UCSD-AML1 (cell line): ENCODE measurements around the gene CCDC33.
A peak's percentile ranks its signal among the peaks of the same experiment; 100 is the strongest.

ENCODE experiments used
- DNase-seq: peaks from one replicate; lab custom pipeline; 2025; ENCODE audit not compliant: unreplicated experiment; lab: John Stamatoyannopoulos, UW

Gene CCDC33

DNA sequence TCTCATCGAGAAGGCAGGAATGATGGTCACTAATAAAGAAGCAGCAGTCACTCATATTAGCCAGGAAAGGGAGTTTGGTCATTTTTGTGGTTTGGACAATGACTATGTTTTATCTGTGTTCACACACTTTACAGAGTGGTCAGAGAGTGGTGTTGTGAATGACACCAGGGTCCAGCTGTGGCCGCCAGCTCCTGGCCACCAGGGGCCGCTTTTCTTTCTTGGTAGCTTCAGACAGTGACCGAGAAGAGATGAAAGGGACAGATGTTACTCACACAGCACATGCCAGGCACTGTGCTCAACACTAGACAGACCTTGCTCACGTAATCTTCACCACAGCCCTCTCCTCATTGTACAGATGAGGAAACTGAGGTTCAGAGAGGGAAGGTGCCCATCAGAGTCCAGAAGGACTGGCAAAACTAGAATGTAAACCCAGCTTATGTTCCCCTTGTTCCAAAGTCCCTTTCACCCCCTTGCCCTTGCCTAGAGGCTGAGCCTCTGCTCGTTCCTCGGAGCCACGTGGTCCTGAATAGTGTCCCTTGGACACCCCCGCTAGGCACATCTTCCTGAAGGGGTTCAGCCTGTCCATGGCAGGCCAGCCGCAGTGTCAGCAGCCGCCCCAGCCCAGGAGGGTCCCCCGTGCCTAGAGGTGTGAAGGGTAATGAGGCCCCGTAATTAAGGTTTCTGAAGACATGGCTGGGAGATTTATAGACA, 75.8 kb downstream of the CCDC33 start:
- DNase-seq, result peak; percentile 44

DNA sequence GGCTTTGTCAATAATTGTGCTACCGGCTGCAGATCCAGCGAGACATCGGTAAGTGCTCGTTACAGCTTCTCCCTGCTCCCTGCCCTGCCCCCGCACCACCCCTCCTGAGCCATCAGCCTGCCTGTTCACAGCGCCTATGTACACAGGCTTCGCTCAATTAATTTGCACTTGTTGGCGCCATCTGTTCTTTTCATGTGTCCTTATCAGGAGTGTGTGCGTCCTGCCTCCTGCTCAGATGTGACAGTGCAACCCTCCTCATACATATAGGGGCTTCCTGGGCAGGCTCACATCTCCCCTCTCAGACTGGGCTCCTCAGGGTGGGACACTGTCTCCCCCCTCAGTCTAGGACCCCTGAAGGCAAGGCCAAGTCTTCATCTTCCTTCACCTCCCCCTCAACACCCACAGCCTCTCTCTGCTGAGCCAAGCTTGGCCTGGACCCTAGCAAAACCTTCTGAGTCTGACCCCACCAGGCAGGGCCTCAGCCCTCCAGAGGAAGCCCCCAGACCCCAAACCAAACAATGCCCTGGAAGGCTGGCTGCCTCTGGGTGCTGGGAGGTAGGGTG, 76.4 kb downstream of the CCDC33 start:
- no peak for DNase-seq

DNA sequence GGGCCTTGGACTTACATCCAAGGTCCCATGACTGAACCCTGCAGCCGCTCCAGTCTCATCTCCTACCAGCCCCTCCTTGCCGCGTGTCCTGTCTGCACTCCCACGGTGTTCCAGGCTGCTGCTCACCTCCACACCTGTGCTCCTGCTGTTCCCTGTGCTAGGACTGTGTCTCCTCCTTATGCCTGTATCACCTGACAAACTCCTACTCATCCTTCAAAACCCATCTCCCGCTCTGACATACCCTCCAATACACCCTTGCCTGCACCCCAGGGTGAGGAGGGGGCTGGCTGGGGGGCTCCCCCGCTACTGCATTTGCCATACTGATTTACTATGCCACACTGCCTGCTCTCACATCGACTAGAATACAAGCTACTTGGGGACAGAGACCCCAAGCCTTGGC, 77.8 kb downstream of the CCDC33 start:
- no peak for DNase-seq

- peak; percentile 56 for DNase-seq
Observed at GRCh38 chr15:74314795-74315438, 78.8 kb downstream of the CCDC33 start.

DNA sequence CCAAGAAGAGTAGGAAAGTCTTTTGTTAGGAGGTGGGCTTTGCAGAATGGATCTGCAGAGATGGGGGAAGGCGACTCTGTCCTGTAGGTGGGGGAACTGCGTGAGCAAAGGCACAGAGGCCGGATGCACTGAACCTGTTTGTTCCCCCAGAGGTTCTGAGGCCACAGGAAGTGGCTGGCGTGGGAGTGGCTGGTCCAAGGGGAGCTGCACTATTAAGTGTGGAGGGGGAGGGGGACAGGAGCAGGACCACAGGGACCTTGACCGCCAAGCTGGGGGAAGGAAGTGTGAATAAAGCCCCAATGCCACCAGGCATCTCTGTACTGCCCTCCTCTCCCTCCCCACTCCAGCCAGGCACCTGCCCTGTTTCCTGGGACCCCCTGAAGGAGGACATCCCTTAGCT, 79.5 kb downstream of the CCDC33 start:
- DNase-seq, result peak; percentile 91

DNA sequence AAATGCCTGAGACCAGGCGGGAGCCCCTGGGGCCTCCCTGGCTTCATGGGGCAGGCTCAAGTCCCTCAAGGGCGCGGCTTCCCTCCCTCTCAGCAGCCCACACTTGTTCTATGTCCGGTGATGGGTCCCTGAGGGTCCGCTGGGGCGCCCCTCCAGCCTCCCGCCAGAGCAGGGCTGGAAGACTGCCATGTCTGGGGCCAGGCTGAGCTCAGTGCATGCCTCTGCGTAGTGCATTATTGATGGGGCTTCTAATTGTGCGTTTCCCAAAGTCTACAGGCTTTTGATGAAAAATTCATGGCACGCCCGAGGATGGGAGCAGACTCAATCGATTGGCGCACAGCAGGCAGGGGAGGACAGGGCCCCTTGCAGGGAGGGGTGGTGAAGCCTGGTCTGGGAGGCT, 80.0 kb downstream of the CCDC33 start:
- no peak for DNase-seq

DNA sequence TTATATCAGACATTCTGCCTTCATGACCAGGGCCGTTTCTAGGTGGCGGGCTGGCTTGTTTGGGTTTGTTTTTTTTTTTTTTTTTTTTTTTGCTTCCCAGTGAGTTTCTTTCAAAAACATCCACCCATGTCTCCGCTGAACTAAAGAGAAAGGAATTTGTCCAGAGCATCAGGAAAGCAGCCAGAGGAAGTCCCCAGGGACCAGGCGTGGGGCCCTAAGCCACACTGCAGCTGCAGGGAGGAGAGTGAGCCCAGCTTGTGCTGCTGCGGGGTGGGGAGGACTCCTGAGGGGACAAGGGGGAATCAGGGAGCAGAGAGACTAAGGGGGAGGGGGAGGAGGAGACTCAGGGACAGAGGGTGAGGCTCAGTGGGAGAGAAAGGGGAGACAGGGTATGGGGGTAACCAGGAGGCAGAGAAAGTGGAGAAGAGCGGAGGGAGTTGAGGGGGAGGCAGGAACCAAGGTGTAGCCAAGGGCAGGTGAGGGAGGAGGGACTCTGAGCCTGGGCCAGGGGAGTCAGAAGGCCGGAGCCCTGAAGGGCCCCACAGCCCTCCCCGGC, 81.8 kb downstream of the CCDC33 start:
- peak; percentile 27 for DNase-seq

- DNase-seq, result no peak
Observed at GRCh38 chr15:74318376-74319137, 82.4 kb downstream of the CCDC33 start.

- no peak for DNase-seq
Observed at GRCh38 chr15:74319138-74319460, 83.0 kb downstream of the CCDC33 start.

DNA sequence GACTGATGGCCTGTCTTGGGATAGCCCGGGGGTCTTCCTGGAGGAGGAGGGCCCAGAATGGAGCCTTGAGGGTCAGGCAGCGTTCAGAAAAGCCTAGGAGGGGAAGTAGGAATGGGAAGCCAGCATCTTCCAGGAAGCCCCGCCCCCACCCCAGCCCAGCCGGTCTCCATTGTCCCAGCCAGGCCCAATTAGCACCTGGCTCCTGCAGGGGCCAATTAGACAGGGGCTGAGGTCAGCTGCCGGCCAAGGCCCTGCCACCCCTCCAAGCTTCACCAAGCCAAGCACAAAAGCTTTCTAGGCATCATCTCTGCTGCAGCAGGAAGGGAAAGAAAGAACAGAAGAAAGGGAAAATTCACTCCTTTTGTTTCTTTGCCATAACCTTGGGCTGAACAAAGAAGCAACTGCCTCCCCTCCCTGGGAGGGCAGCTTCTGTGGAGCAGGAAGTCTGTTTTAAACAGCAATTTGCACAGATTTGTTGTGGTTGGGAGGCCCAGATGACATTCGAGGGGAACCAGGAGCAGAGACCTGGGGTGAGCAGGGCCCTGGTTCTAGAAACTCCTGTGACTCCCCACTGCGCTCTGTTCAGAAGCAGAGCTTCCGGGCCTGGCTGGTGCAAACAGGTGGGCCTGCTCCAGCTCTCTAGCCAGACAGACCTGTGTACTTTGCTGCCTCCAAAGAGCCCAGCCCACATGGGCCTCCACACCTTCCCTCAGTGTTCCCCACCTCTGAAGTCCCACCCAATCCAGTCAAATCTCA, 83.6 kb downstream of the CCDC33 start:
- DNase-seq, result peak; percentile 34

DNA sequence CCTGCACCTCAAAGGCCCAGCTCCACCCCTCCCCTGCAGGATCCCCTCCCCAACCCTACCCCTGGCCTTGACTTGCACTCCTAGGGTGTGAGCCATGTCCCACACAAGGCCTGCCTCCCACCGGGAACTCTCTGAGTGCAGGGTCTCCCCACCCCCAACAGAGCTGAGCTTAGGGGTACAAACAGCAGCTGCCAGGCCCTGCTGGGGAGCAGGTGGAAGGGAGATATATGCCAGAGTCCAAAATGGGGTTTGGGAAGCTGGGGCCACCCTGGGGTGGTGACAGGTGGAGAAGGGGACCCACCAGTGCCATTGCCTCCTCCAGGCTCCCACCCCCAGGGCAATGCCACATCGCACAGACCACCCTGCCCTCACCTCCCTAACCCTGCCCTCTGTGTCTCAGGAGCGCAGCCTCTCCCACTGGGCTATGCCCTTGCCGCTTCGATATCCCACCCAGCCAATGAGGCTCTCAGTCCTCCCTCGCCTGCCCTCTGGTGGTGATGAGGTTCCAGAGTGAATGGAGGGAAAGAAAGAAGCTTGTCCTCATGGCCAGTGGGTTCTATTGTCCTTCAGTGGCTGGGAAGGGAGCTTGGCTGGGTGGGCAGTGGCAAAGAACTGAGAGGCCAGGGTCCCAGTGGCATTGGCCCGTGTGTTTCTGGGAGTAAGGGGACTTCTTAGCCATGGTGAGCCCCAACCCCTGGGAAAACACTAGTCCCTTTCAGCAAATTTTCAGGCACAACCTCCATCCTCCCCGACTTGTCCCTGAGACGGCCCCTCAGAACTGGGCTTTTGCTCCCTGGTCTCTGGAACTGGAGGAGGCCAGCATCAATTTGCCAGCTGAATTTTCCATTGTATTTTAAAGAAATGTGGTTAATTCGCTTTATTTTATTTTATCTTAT, 84.5 kb downstream of the CCDC33 start:
- DNase-seq, result peak; percentile 57

DNA sequence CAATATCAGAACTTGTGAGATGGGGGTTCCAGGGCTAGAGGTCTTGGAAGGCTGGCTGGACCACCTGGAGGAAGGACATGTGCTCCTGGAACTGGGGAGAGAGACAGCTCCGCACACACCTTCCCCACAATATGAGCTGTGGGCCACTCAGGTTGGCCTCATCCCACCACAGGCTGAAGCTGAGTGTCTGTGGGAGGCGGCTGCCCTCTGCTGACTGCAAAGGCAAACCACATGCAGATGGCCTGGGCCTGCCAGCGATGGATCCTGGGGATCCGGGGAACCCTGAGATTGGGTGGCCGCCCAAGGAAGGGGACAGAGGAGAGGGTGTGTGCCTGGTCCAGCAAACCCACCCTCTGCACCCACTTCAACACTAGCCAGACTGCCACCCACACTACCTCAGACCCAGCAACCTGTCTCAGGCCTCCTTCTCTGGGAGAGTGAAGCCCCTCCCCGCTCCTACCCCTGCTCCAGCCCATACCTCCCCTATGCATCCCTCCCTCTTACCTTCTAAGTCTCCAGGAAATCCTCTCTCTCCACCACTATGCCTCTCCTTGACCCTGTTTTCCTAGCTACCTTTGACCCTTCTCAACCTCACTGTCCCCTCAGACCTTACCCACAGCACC, 86.5 kb downstream of the CCDC33 start:
- peak; percentile 67 for DNase-seq

DNA sequence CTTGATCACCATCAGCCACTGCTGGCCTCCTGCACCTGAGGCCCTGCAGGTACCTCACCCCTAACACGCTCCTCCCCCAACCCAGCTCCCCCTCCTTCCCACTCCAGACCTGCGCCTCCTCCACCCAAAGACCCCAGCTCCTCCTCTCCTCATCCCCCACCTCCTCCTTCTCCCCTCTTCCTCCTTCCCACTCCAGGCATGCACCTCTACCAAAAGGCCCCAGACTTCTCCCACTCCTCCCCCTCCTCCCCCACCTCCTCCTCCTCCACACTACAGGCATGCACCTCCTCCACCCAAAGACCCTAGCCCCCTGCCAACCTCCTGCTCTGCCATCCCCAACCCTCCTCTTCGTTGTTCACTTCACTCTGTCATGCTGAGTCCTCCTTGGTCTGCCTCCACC, 88.6 kb downstream of the CCDC33 start:
- DNase-seq, result no peak

GRCh38 chr15:74326746-74327145, 90.6 kb downstream of the CCDC33 start:
- peak; percentile 60 for DNase-seq

DNA sequence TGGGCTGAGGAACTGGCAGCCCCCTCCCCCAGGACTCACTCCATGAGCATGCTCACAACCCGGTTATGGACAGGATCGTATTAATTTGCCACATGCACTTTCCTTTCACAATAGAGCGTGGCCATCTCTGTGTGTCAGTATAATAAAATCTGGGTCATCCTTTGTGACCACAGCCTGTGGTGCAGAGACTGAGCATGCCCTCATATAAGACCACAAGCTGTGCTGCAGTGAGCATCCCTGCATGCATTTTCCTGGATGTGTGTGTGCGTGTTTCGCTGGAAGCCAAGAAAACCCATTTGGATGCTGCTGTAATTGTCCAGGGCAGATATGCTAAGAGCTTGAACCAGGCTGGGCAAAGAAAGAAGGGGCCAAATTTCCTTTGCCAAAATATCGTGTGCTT, 91.6 kb downstream of the CCDC33 start:
- DNase-seq, result no peak

GRCh38 chr15:74328331-74329056, 92.4 kb downstream of the CCDC33 start:
- peak; percentile 61 for DNase-seq

DNA sequence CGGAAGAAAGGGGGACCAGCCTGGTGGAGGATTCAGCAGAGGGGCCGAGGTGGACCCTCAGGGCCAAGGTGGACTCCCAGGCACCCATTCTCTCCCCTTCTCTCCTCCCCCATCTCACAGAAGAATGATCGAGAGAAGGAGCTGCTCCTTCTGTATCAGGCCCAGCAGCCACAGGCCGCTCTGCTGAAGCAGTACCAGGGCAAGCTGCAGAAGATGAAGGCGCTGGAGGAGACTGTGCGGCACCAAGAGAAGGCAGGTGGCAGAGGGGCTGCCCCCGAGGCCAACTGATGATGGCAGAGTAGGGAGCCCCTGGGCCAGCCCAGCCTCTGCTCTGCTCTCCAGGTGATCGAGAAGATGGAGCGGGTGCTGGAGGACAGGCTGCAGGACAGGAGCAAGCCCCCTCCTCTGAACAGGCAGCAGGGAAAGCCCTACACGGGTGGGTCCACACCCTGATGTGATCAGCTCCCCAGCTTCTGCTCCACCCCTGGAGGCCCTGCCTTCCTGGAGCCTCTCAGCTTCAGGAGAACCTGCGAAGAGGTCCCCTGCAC, 94.8 kb downstream of the CCDC33 start:
- no peak for DNase-seq

- DNase-seq, result no peak
Observed at GRCh38 chr15:74332011-74332410, 95.9 kb downstream of the CCDC33 start.
